ENCODE results near the gene HEBP2.

- TF ChIP-seq CTCF (conservative IDR thresholded peaks at IDR 0.05; ENCODE audit: low read depth, low read length) (peak; percentile 43), EZH2 (IDR thresholded peaks at IDR 0.05; ENCODE audit: low read length, unreplicated experiment) (no peak)
These were observed 31.1 kb upstream of the HEBP2 start for GRCh38 chr6:138372711-138373463.
